ENCODE measurements around the gene NDUFS2. TPM values are rescaled to one million over a fixed set of nuclear protein-coding genes. Genes with fewer than 3 reads are reported as not detected.

Gene NDUFS2
- total and polyA plus RNA-seq, 10 of the 15 experiments (the other 5 are each of a cell fraction or from before 2014, with no cell fraction given), result 66.5 to 215 (median 148) TPM

DNA sequence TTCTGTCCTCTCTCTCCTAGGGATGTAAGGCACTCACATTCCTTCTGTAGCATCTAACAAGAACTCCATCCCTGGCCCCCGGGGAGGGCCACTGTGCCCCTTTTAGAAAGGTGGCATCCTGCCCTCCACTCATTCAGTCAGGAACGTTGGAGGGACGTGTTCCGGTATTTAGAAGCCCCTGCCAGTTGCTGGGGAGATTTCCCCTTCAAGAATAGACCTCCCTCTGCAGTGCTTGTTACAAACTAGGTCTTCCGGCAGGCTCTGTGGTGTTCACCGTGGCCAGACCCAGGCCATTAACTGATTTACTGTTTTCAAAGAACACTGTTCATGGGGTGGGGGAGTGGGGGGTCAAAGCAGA lies 57.2 kb downstream of the NDUFS2 start (continued):
- TF ChIP-seq, protein P1, sequence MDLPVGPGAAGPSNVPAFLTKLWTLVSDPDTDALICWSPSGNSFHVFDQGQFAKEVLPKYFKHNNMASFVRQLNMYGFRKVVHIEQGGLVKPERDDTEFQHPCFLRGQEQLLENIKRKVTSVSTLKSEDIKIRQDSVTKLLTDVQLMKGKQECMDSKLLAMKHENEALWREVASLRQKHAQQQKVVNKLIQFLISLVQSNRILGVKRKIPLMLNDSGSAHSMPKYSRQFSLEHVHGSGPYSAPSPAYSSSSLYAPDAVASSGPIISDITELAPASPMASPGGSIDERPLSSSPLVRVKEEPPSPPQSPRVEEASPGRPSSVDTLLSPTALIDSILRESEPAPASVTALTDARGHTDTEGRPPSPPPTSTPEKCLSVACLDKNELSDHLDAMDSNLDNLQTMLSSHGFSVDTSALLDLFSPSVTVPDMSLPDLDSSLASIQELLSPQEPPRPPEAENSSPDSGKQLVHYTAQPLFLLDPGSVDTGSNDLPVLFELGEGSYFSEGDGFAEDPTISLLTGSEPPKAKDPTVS (IDR thresholded peaks at IDR 0.05; ENCODE audit: low read depth, low read length), result no peak

DNA sequence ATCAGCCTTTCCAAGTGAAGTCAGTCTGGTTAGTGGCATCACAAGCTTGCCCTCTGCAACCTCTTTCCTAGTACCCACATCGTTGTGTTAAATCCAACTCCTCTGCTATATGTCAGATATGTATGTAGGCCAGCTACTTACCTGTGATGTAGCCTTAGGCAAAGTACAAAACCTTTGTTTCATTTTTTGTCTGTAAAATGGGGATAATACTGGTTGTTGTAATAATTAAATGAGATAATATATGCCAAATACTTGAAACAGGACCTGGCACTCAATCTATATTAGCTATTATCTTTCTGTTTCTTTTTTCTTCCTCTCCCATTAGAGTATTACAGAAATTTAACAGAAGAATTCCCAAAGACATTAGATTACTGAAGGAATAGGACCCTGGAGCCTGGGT lies 57.6 kb downstream of the NDUFS2 start:
- Histone ChIP-seq H2AFZ (ENCODE audit: control insufficient read depth, low read depth, low read length) (no peak overlapping the region), H3K9me3 (replicated peaks; ENCODE audit: control insufficient read depth, insufficient read depth, low read length) (peaks cover 7% of the 10 kb centered on the region; the same call in 1 of the 3 replicates), H3K27ac (ENCODE audit: control insufficient read depth, insufficient read depth) (no peak overlapping the region), H3K9ac (ENCODE audit: control insufficient read depth, insufficient read depth, low read length) (no peak overlapping the region), H3K79me2 (ENCODE audit: control insufficient read depth, insufficient read depth, low read length) (no peaks in the 10 kb centered on the region), H3K4me1 (ENCODE audit: control insufficient read depth, insufficient read depth, low read length) (peaks cover 13% of the 10 kb centered on the region), H4K20me1 (ENCODE audit: control insufficient read depth, insufficient read depth) (no peaks in the 10 kb centered on the region), H3K27me3 (replicated peaks in 1 of 2; ENCODE audit: control insufficient read depth in 2 of 2, insufficient read depth in 2 of 2, low read length in 1 of 2) (peaks cover 0 to 5% of the 10 kb centered on the region in 2 experiments; a peak in 1 of 4 replicates), H3K36me3 (ENCODE audit: control insufficient read depth in 2 of 2, insufficient read depth in 2 of 2, low read length in 1 of 2) (no peaks in the 10 kb centered on the region), H3K4me3 (no peak overlapping the region), H3K4me2 (ENCODE audit: control insufficient read depth, insufficient read depth) (no peak overlapping the region)
- TF ChIP-seq ZNF217 (IDR thresholded peaks at IDR 0.05), result no peak
- TF ChIP-seq, protein P2, sequence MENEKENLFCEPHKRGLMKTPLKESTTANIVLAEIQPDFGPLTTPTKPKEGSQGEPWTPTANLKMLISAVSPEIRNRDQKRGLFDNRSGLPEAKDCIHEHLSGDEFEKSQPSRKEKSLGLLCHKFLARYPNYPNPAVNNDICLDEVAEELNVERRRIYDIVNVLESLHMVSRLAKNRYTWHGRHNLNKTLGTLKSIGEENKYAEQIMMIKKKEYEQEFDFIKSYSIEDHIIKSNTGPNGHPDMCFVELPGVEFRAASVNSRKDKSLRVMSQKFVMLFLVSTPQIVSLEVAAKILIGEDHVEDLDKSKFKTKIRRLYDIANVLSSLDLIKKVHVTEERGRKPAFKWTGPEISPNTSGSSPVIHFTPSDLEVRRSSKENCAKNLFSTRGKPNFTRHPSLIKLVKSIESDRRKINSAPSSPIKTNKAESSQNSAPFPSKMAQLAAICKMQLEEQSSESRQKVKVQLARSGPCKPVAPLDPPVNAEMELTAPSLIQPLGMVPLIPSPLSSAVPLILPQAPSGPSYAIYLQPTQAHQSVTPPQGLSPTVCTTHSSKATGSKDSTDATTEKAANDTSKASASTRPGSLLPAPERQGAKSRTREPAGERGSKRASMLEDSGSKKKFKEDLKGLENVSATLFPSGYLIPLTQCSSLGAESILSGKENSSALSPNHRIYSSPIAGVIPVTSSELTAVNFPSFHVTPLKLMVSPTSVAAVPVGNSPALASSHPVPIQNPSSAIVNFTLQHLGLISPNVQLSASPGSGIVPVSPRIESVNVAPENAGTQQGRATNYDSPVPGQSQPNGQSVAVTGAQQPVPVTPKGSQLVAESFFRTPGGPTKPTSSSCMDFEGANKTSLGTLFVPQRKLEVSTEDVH (IDR thresholded peaks at IDR 0.05; ENCODE audit: low read depth, partially characterized antibody), result no peak
- TF ChIP-seq ZNF622 (IDR thresholded peaks at IDR 0.05), result no peak
- ChIA-PET POLR2A (interaction anchor here (0.6 to 1.6 kb wide), 4 partner anchors 11 to 94 kb away, joined by 3 to 4 read pairs (median 3); partner anchors contain the start of gene PPOX), RAD21 (ENCODE audit: unreplicated experiment) (no interaction called here), CTCF (interaction anchor here (2.1 to 4.0 kb wide), 2 partner anchors 31 to 35 kb away, joined by 5 to 16 read pairs; no protein-coding TSS in a partner anchor), SMC1A (ENCODE audit: uncharacterized antibody, unreplicated experiment) (interaction anchor here (0.6 to 2.5 kb wide), 8 partner anchors 11 to 175 kb away, joined by 3 to 10 read pairs (median 4); partner anchors contain the start of gene TOMM40L)
- ATAC-seq (no peak), FAIRE-seq (no peak), DNase-seq (ENCODE audit: low read depth, low spot score) (no peak)
- in situ Hi-C loops (cut with MboI) (no loop called here), intact Hi-C loops (cut with micrococcal nuclease; ENCODE audit: unreplicated experiment) (no loop called here)
- 54% methylated on average over 1 of the region's 1 CpG for WGBS (ENCODE audit: insufficient coverage, insufficient replicate concordance, low lambda C conversion rate, missing lambda C conversion rate)
- no TSS peak for BruUV-seq (replicated peaks)
